Occipital lobe (tissue), 2 donors: ENCODE results near the gene TNNT1. TPM values are rescaled to one million over a fixed set of nuclear protein-coding genes. Genes with fewer than 3 reads are reported as not detected.

Source experiments
- DNase-seq: peaks from one replicate; lab custom pipeline; 2025; lab: John Stamatoyannopoulos, UW
- total RNA-seq: library from RNA; depleted of rRNA; stranded (reverse); fragments of >200 nt; gene quantifications from one replicate; pipeline ENCODE4 v1.2.3, GENCODE V29; 2014

Gene TNNT1
- total RNA-seq, 1 donor from 2014 or later: not detected

- no peak for DNase-seq
Measured at GRCh38 chr19:55145232-55145631, 3.8 kb downstream of the TNNT1 start.

GRCh38 chr19:55141696-55142095 lies 7.3 kb downstream of the TNNT1 start:
- no peak for DNase-seq

GRCh38 chr19:55137915-55138314 lies 11.1 kb downstream of the TNNT1 start:
- no peak for DNase-seq

- no peak for DNase-seq
Measured at GRCh38 chr19:55136399-55137102, 12.5 kb downstream of the TNNT1 start.

- no peak for DNase-seq
Measured at GRCh38 chr19:55134736-55135135, 14.3 kb downstream of the TNNT1 start.

GRCh38 chr19:55133639-55134444 lies 15.2 kb downstream of the TNNT1 start:
- no peak for DNase-seq

- DNase-seq: no peak
Measured at GRCh38 chr19:55132453-55133129, 16.4 kb downstream of the TNNT1 start.

GRCh38 chr19:55131421-55131820 lies 17.6 kb downstream of the TNNT1 start:
- DNase-seq: no peak

GRCh38 chr19:55119053-55119452 lies 30.0 kb downstream of the TNNT1 start:
- DNase-seq: no peak

- peak; percentile 65 for DNase-seq
Measured at GRCh38 chr19:55118401-55118991, 30.5 kb downstream of the TNNT1 start.

- DNase-seq: peak; percentile 99
Measured at GRCh38 chr19:55117663-55118391, 31.2 kb downstream of the TNNT1 start.

GRCh38 chr19:55116859-55117662 lies 31.9 kb downstream of the TNNT1 start, which contains the start of gene PPP1R12C:
Gene PPP1R12C, minus strand, starts transcription at chr19:55117637. Its CDS starts 94 bp downstream, at chr19:55117543.
- DNase-seq: no peak

- DNase-seq: peak; percentile 63
Measured at GRCh38 chr19:55116232-55116858, 32.7 kb downstream of the TNNT1 start.

- DNase-seq: no peak
Measured at GRCh38 chr19:55115446-55116065, 33.5 kb downstream of the TNNT1 start.

GRCh38 chr19:55114566-55115145 lies 34.4 kb downstream of the TNNT1 start:
- no peak for DNase-seq

- peak; percentile 9 for DNase-seq
Measured at GRCh38 chr19:55113570-55114039, 35.4 kb downstream of the TNNT1 start.

GRCh38 chr19:55112777-55113569 lies 36.0 kb downstream of the TNNT1 start:
- no peak for DNase-seq

GRCh38 chr19:55112246-55112776 lies 36.7 kb downstream of the TNNT1 start:
- no peak for DNase-seq
